ENCODE results near the gene RWDD4.

GRCh38 chr4:183702492-183702891 is 43.5 kb upstream of the RWDD4 start:
- TF ChIP-seq, protein P1, sequence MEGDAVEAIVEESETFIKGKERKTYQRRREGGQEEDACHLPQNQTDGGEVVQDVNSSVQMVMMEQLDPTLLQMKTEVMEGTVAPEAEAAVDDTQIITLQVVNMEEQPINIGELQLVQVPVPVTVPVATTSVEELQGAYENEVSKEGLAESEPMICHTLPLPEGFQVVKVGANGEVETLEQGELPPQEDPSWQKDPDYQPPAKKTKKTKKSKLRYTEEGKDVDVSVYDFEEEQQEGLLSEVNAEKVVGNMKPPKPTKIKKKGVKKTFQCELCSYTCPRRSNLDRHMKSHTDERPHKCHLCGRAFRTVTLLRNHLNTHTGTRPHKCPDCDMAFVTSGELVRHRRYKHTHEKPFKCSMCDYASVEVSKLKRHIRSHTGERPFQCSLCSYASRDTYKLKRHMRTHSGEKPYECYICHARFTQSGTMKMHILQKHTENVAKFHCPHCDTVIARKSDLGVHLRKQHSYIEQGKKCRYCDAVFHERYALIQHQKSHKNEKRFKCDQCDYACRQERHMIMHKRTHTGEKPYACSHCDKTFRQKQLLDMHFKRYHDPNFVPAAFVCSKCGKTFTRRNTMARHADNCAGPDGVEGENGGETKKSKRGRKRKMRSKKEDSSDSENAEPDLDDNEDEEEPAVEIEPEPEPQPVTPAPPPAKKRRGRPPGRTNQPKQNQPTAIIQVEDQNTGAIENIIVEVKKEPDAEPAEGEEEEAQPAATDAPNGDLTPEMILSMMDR (IDR thresholded peaks at IDR 0.05; ENCODE audit: low read depth, low read length): no peak
- TF ChIP-seq MYC (IDR thresholded peaks at IDR 0.05; ENCODE audit: low read depth, low read length): no peak
- no peak for TF ChIP-seq POLR2A (IDR thresholded peaks at IDR 0.05; ENCODE audit: extremely low read depth, insufficient read length)
